ENCODE measurements around the gene SNX22. TPM values are rescaled to one million over a fixed set of nuclear protein-coding genes. Genes with fewer than 3 reads are reported as not detected.

The SNX22 gene
- total and polyA plus RNA-seq, 9 of the 15 experiments (the other 6 are each of a cell fraction or from before 2014, with no cell fraction given) = 0.91 to 3.0 (median 2.0) TPM

DNA sequence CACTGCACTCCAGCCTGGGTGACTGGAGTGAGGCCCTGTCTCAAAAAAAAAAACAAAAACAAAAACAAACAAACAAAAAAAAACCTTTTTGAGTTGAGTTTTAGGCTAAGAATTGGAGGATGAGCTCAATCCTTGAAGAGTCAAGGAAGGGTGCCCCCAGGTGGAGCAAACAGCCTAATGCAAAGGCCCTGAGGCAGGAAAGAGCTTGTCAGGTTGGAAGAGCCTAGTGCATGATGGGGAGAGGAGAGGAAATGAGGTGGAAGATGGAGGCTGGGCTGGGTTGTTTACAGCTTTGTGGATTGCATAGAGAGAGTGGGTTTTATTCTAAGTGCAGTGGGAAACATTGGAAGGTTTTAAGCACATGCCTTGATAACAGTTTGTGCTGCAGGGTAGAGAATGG is 2.1 kb upstream of the SNX22 start (continued):
- 0 out of 4 replicates have a peak, but pooled peaks of 1 of the 2 experiments have one; percentile 49 for TF ChIP-seq HDAC1 (IDR thresholded peaks at IDR 0.05)
- TF ChIP-seq PURB (CRISPR knock-in tag; IDR thresholded peaks at IDR 0.05; ENCODE audit: low read depth) = no peak
- TF ChIP-seq CHD4 (IDR thresholded peaks at IDR 0.05; ENCODE audit: insufficient read depth, insufficient replicate concordance, low read depth, low read length, poor library complexity, severe bottlenecking) = no peak
- TF ChIP-seq YBX1 (IDR thresholded peaks at IDR 0.05) = no peak
- TF ChIP-seq ESRRB (CRISPR knock-in tag; IDR thresholded peaks at IDR 0.05; ENCODE audit: borderline replicate concordance) = no peak
- TF ChIP-seq RCOR1 (IDR thresholded peaks at IDR 0.05; ENCODE audit: borderline replicate concordance in 1 of 2, low read depth in 2 of 2, low read length in 2 of 2) = 0 out of 4 replicates have a peak, but pooled peaks of 1 of the 2 experiments have one; percentile 33
- no peak for TF ChIP-seq HNRNPK (IDR thresholded peaks at IDR 0.05; ENCODE audit: low read depth, low read length, poor library complexity, severe bottlenecking)
- TF ChIP-seq, protein P1, sequence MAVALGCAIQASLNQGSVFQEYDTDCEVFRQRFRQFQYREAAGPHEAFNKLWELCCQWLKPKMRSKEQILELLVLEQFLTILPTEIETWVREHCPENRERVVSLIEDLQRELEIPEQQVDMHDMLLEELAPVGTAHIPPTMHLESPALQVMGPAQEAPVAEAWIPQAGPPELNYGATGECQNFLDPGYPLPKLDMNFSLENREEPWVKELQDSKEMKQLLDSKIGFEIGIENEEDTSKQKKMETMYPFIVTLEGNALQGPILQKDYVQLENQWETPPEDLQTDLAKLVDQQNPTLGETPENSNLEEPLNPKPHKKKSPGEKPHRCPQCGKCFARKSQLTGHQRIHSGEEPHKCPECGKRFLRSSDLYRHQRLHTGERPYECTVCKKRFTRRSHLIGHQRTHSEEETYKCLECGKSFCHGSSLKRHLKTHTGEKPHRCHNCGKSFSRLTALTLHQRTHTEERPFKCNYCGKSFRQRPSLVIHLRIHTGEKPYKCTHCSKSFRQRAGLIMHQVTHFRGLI (CRISPR knock-in tag; IDR thresholded peaks at IDR 0.05) = no peak
- no peak for TF ChIP-seq ZKSCAN1 (IDR thresholded peaks at IDR 0.05; ENCODE audit: low read depth, low read length)
- TF ChIP-seq FOXK2 (conservative IDR thresholded peaks at IDR 0.05 in 1 of 2, IDR thresholded peaks at IDR 0.05 in 1 of 2; ENCODE audit: low read depth in 2 of 2) = peak; percentile 62 to 75
- TF ChIP-seq, protein P2, sequence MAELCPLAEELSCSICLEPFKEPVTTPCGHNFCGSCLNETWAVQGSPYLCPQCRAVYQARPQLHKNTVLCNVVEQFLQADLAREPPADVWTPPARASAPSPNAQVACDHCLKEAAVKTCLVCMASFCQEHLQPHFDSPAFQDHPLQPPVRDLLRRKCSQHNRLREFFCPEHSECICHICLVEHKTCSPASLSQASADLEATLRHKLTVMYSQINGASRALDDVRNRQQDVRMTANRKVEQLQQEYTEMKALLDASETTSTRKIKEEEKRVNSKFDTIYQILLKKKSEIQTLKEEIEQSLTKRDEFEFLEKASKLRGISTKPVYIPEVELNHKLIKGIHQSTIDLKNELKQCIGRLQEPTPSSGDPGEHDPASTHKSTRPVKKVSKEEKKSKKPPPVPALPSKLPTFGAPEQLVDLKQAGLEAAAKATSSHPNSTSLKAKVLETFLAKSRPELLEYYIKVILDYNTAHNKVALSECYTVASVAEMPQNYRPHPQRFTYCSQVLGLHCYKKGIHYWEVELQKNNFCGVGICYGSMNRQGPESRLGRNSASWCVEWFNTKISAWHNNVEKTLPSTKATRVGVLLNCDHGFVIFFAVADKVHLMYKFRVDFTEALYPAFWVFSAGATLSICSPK (IDR thresholded peaks at IDR 0.05; ENCODE audit: borderline replicate concordance) = no peak
- TF ChIP-seq, protein P3, sequence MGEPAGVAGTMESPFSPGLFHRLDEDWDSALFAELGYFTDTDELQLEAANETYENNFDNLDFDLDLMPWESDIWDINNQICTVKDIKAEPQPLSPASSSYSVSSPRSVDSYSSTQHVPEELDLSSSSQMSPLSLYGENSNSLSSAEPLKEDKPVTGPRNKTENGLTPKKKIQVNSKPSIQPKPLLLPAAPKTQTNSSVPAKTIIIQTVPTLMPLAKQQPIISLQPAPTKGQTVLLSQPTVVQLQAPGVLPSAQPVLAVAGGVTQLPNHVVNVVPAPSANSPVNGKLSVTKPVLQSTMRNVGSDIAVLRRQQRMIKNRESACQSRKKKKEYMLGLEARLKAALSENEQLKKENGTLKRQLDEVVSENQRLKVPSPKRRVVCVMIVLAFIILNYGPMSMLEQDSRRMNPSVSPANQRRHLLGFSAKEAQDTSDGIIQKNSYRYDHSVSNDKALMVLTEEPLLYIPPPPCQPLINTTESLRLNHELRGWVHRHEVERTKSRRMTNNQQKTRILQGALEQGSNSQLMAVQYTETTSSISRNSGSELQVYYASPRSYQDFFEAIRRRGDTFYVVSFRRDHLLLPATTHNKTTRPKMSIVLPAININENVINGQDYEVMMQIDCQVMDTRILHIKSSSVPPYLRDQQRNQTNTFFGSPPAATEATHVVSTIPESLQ (CRISPR knock-in tag; IDR thresholded peaks at IDR 0.05) = no peak
- TF ChIP-seq, protein P4, sequence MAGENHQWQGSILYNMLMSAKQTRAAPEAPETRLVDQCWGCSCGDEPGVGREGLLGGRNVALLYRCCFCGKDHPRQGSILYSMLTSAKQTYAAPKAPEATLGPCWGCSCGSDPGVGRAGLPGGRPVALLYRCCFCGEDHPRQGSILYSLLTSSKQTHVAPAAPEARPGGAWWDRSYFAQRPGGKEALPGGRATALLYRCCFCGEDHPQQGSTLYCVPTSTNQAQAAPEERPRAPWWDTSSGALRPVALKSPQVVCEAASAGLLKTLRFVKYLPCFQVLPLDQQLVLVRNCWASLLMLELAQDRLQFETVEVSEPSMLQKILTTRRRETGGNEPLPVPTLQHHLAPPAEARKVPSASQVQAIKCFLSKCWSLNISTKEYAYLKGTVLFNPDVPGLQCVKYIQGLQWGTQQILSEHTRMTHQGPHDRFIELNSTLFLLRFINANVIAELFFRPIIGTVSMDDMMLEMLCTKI (IDR thresholded peaks at IDR 0.05; ENCODE audit: partially characterized antibody) = no peak
- no peak for TF ChIP-seq BCL6 (CRISPR knock-in tag; IDR thresholded peaks at IDR 0.05)
- TF ChIP-seq CSDE1 (IDR thresholded peaks at IDR 0.05) = no peak
- TF ChIP-seq SRSF7 (optimal IDR thresholded peaks at IDR 0.05; ENCODE audit: low read depth, low read length) = no peak
- TF ChIP-seq RBM22 (IDR thresholded peaks at IDR 0.05; ENCODE audit: low read depth, low read length, poor library complexity, severe bottlenecking) = no peak
- no peak for TF ChIP-seq ZNF146 (CRISPR knock-in tag; IDR thresholded peaks at IDR 0.05; ENCODE audit: unreplicated experiment)
- TF ChIP-seq, protein P5, sequence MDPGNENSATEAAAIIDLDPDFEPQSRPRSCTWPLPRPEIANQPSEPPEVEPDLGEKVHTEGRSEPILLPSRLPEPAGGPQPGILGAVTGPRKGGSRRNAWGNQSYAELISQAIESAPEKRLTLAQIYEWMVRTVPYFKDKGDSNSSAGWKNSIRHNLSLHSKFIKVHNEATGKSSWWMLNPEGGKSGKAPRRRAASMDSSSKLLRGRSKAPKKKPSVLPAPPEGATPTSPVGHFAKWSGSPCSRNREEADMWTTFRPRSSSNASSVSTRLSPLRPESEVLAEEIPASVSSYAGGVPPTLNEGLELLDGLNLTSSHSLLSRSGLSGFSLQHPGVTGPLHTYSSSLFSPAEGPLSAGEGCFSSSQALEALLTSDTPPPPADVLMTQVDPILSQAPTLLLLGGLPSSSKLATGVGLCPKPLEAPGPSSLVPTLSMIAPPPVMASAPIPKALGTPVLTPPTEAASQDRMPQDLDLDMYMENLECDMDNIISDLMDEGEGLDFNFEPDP (CRISPR knock-in tag; IDR thresholded peaks at IDR 0.05) = no peak
- TF ChIP-seq FOXA3 (CRISPR knock-in tag; conservative IDR thresholded peaks at IDR 0.05 in 1 of 2, IDR thresholded peaks at IDR 0.05 in 1 of 2) = no peak

Data from K562 (cell line).